Chondrocyte (in vitro differentiated cells): Measurements from ENCODE around the gene HOXB5. TPM values are rescaled to one million over a fixed set of nuclear protein-coding genes. Genes with fewer than 3 reads are reported as not detected.

Source experiments
- DNase-seq: peaks from one replicate; pipeline ENCODE4 v3.0.0; 2021; ENCODE audit warnings: mixed read lengths, low spot score
- H3K27ac Mint-ChIP-seq: one replicate; pipeline ENCODE4 v1.8.0; 2021; ENCODE audit warnings: mild to moderate bottlenecking, moderate library complexity, mixed read lengths; ENCODE audit not compliant: unreplicated experiment
- H3K27me3 Mint-ChIP-seq: 2 replicates; pipeline ENCODE4 v1.8.0; 2021; ENCODE audit warnings: low read depth, mixed read lengths
- H3K36me3 Mint-ChIP-seq: 2 replicates; pipeline ENCODE4 v1.8.0; 2021; ENCODE audit warnings: low read depth, mixed read lengths
- H3K4me1 Mint-ChIP-seq: 2 replicates; pipeline ENCODE4 v1.8.0; 2021; ENCODE audit warnings: low read depth, mild to moderate bottlenecking, mixed read lengths
- H3K4me3 Mint-ChIP-seq: one replicate; pipeline ENCODE4 v1.8.0; 2021; ENCODE audit warnings: mild to moderate bottlenecking, moderate library complexity, mixed read lengths; ENCODE audit not compliant: unreplicated experiment
- H3K9me3 Mint-ChIP-seq: 2 replicates; pipeline ENCODE4 v1.8.0; 2021; ENCODE audit warnings: low read depth, mixed read lengths
- CTCF ChIP-seq: fragments of 200-600 bp; sonication (generic); IDR thresholded peaks from 2 replicates; pipeline ENCODE4 v1.5.0; 2021; ENCODE audit warnings: antibody characterized with exemption, mild to moderate bottlenecking, moderate library complexity
- total RNA-seq: library from RNA; stranded (reverse); gene quantifications from 3 replicates; pipeline ENCODE4 v1.2.1, GENCODE V29; 2021

HOXB5 gene
- total RNA-seq, 1 donor from 2014 or later, result not detected

- Mint-ChIP-seq H3K4me1 (peaks cover 16% of the 10 kb centered on the region), H3K36me3 (peaks cover 4% of the 10 kb centered on the region), H3K27me3 (peaks cover 85% of the 10 kb centered on the region), H3K27ac (no peak overlapping the region), H3K9me3 (no peaks in the 10 kb centered on the region), H3K4me3 (no peak overlapping the region)
- TF ChIP-seq CTCF, result no peak
- no peak for DNase-seq
These were observed 23.3 kb upstream of the HOXB5 start for GRCh38 chr17:48616717-48617470.

GRCh38 chr17:48615963-48616716 lies 22.6 kb upstream of the HOXB5 start:
- TF ChIP-seq CTCF, result no peak
- H3K36me3 Mint-ChIP-seq, result peaks cover under 1% of the 10 kb centered on the region
- H3K4me3 Mint-ChIP-seq, result no peak overlapping the region
- no peak overlapping the region for H3K27ac Mint-ChIP-seq
- DNase-seq, result no peak
- H3K27me3 Mint-ChIP-seq, result peaks cover 85% of the 10 kb centered on the region
- no peaks in the 10 kb centered on the region for H3K9me3 Mint-ChIP-seq
- peaks cover 16% of the 10 kb centered on the region for H3K4me1 Mint-ChIP-seq

GRCh38 chr17:48615047-48615962 lies 21.7 kb upstream of the HOXB5 start, which contains the start of gene HOXB8:
Gene HOXB8, minus strand, starts transcription at chr17:48615292. Its CDS starts 588 bp downstream, at chr17:48614704.
- no peak for TF ChIP-seq CTCF
- peaks cover 82% of the 10 kb centered on the region for H3K27me3 Mint-ChIP-seq
- DNase-seq, result no peak
- H3K36me3 Mint-ChIP-seq, result peaks cover 1% of the 10 kb centered on the region
- no peaks in the 10 kb centered on the region for H3K9me3 Mint-ChIP-seq
- no peak within 1 kb of the TSS for H3K4me3 Mint-ChIP-seq
- H3K4me1 Mint-ChIP-seq, result peaks cover 16% of the 10 kb centered on the region
- no peak within 1 kb of the TSS for H3K27ac Mint-ChIP-seq

GRCh38 chr17:48613862-48614694 lies 20.5 kb upstream of the HOXB5 start:
- H3K9me3 Mint-ChIP-seq, result no peaks in the 10 kb centered on the region
- peaks cover 82% of the 10 kb centered on the region for H3K27me3 Mint-ChIP-seq
- peaks cover 1% of the 10 kb centered on the region for H3K36me3 Mint-ChIP-seq
- H3K27ac Mint-ChIP-seq, result no peak overlapping the region
- TF ChIP-seq CTCF, result no peak
- DNase-seq, result no peak
- peaks cover 16% of the 10 kb centered on the region for H3K4me1 Mint-ChIP-seq
- no peak overlapping the region for H3K4me3 Mint-ChIP-seq
